B cell (primary cell): ENCODE data around the gene C5orf15. TPM values are rescaled to one million over a fixed set of nuclear protein-coding genes. Genes with fewer than 3 reads are reported as not detected.

Experiments used
- ATAC-seq: fragments of 200-7000 bp; cut with Tn5 transposase; one replicate; pipeline ENCODE4 v1.10.0; 2021; ENCODE audit warnings: low read depth, mild to moderate bottlenecking, moderate number of reproducible peaks, moderate library complexity
- CTCF ChIA-PET: fragments of 350-600 bp; sonication (Branson Sonifier 250); formaldehyde crosslinking; loops from one replicate; lab custom pipeline; 2021; ENCODE audit warnings: antibody characterized with exemption, inconsistent platforms; lab: Charles Lee
- POLR2A ChIA-PET: fragments of 350-600 bp; sonication (Branson Sonifier 250); formaldehyde crosslinking; loops from one replicate; lab custom pipeline; 2021; ENCODE audit warnings: antibody characterized with exemption; lab: Charles Lee
- DNase-seq: peaks from one replicate; pipeline ENCODE4 v3.0.0; 2013
- H2AFZ ChIP-seq: 2 replicates; pipeline ENCODE4 v1.6.1; 2012; ENCODE audit warnings: mild to moderate bottlenecking, low read depth, low read length; ENCODE audit not compliant: insufficient read depth, poor library complexity, severe bottlenecking
- H3K27ac ChIP-seq, 2 donors: 1 replicate in 1 of 2; 2 replicates in 1 of 2; pipeline ENCODE4 v1.5.1; 2012 to 2013; ENCODE audit warnings: low read length in 2 of 2, mild to moderate bottlenecking in 2 of 2, moderate library complexity in 1 of 2
- H3K27me3 ChIP-seq, 4 experiments: fragments of 200-600 bp in 1 of 4; sonication (generic) in 1 of 4; replicated peaks in 1 of 4; 1 replicate in 2 of 4; 2 replicates in 2 of 4; pipeline versions ENCODE4 v1.6.1 to v1.7.0; 2013 to 2016; ENCODE audit warnings: low read length in 3 of 4, mild to moderate bottlenecking in 2 of 4, mixed read lengths in 1 of 4, moderate library complexity in 1 of 4; ENCODE audit not compliant: insufficient read depth in 4 of 4, control insufficient read depth in 3 of 4; ENCODE audit errors: control extremely low read depth in 1 of 4
- H3K36me3 ChIP-seq, 2 experiments: replicated peaks in 1 of 2; 1 replicate in 1 of 2; 2 replicates in 1 of 2; pipeline versions ENCODE4 v1.6.1 to v1.7.1; 2013; ENCODE audit warnings: low read length in 1 of 2; ENCODE audit not compliant: insufficient read depth in 2 of 2, control insufficient read depth in 1 of 2; ENCODE audit errors: control extremely low read depth in 1 of 2, extremely low read depth in 1 of 2
- H3K4me1 ChIP-seq, 2 donors: fragments of 200-600 bp in 1 of 2; sonication (generic) in 1 of 2; 1 replicate in 1 of 2; 2 replicates in 1 of 2; pipeline versions ENCODE4 v1.5.1 to v1.6.1; 2013 to 2017; ENCODE audit warnings: low read length in 2 of 2; ENCODE audit not compliant: control insufficient read depth in 2 of 2, insufficient read depth in 2 of 2
- H3K4me2 ChIP-seq: replicated peaks from 2 replicates; pipeline ENCODE3; 2012; ENCODE audit warnings: mild to moderate bottlenecking, low read depth, low read length; ENCODE audit not compliant: poor library complexity, severe bottlenecking
- H3K4me3 ChIP-seq, 5 experiments: fragments of 200-600 bp in 1 of 5; sonication (generic) in 1 of 5; 1 replicate in 3 of 5; 2 replicates in 2 of 5; pipeline versions ENCODE4 v1.5.1 to v1.7.0; 2011 to 2016; ENCODE audit warnings: low read length in 4 of 5, mild to moderate bottlenecking in 4 of 5, low read depth in 2 of 5, control low read depth in 1 of 5, moderate library complexity in 1 of 5; ENCODE audit not compliant: insufficient read depth in 1 of 5; ENCODE audit errors: control extremely low read depth in 1 of 5, extremely low read depth in 1 of 5
- H3K79me2 ChIP-seq: fragments of 200-600 bp; sonication (generic); one replicate; pipeline ENCODE4 v1.6.0; 2016; ENCODE audit warnings: low read length; ENCODE audit not compliant: control insufficient read depth, insufficient read depth
- H3K9ac ChIP-seq: fragments of 200-600 bp; sonication (generic); 2 replicates; pipeline ENCODE4 v1.6.1; 2017; ENCODE audit warnings: mild to moderate bottlenecking, low read length, moderate library complexity
- H3K9me3 ChIP-seq, 3 donors: one replicate each; pipeline versions ENCODE4 v1.6.1 to v1.7.1; 2013; ENCODE audit warnings: low read length in 2 of 3; ENCODE audit not compliant: control insufficient read depth in 2 of 3, insufficient read depth in 1 of 3; ENCODE audit errors: control extremely low read depth in 1 of 3
- H4K20me1 ChIP-seq: 2 replicates; pipeline ENCODE4 v1.6.0; 2012; ENCODE audit warnings: mild to moderate bottlenecking, low read length; ENCODE audit not compliant: insufficient read depth, control insufficient read depth, poor library complexity, severe bottlenecking
- H3K27ac Mint-ChIP-seq: one replicate; pipeline ENCODE4 v1.8.0; 2021; ENCODE audit warnings: mixed read lengths
- H3K27me3 Mint-ChIP-seq: one replicate; pipeline ENCODE4 v1.8.0; 2021; ENCODE audit warnings: mixed read lengths
- H3K4me1 Mint-ChIP-seq: one replicate; pipeline ENCODE4 v1.8.0; 2021; ENCODE audit warnings: mixed read lengths
- H3K4me3 Mint-ChIP-seq: one replicate; pipeline ENCODE4 v1.8.0; 2021; ENCODE audit warnings: mixed read lengths
- H3K9me3 Mint-ChIP-seq: one replicate; pipeline ENCODE4 v1.8.0; 2022; ENCODE audit warnings: mixed read lengths; ENCODE audit not compliant: insufficient read depth
- EZH2 ChIP-seq: IDR thresholded peaks from 2 replicates; pipeline ENCODE4 v1.6.1; 2012; ENCODE audit warnings: borderline replicate concordance, low read depth, mild to moderate bottlenecking, moderate library complexity, low read length; ENCODE audit not compliant: insufficient read depth, poor library complexity, severe bottlenecking
- WGBS: methylation state at CpG from one replicate; pipeline ENCODE4 v1.1.5; 2013; ENCODE audit warnings: missing lambda C conversion rate; ENCODE audit not compliant: insufficient coverage; 5-methylcytosine and 5-hydroxymethylcytosine counted together
- intact Hi-C: fragments of 100-400 bp; cut with micrococcal nuclease; formaldehyde crosslinking; loops from one replicate; pipeline ENCODE4 v1.10.0; 2022
- polyA plus RNA-seq: library from polyadenylated mRNA; depleted of rRNA; stranded (reverse); fragments of >200 nt; gene quantifications from 2 replicates; pipeline ENCODE4 v1.2.3, GENCODE V29; 2012
- total RNA-seq, 2 donors: library from RNA; stranded (reverse); fragments of 120-200 nt in 1 of 2; gene quantifications; 1 replicate in 1 of 2; 2 replicates in 1 of 2; pipeline versions ENCODE4 v1.2.3 to v1.2.4, GENCODE V29; 2013 to 2022
- TF ChIP-seq, protein P1 (sequence below): fragments of 200-600 bp; IDR thresholded peaks from one replicate; pipeline ENCODE4 v1.8.0; 2022; ENCODE audit warnings: antibody characterized with exemption, mild to moderate bottlenecking

C5orf15 gene
- total and polyA plus RNA-seq, 2 donors (not counting 1 experiment from before 2014, with no cell fraction given): 22.7 to 28.2 TPM

DNA sequence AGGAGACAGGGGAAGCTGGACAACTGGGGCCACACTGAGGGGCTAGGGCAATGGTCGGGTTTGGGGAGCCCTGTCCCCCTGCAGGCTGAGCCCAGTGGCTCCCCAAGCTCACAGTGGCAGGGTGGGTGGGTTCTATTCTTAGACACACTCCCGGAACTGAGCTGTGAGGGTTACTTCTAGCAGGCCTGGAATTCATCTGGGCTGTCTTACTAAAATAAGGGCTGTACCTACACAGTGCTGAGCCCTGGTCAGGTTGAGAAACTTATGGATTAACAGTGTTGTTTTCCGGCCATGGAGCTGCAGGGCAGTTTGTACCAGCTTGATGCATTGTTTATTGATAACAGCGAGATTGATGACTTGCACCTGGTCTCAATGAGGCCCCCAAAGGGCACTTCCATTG, 58.8 kb downstream of the C5orf15 start:
- POLR2A ChIA-PET: interaction anchor here (0.6 kb wide), 1 partner anchor 53 kb away, joined by 3 read pairs; no protein-coding TSS in a partner anchor
- H3K27ac ChIP-seq: no peak overlapping the region
- no peak overlapping the region for H3K4me3 ChIP-seq
- DNase-seq (no peak), ATAC-seq (no peak)
- CTCF ChIA-PET: interaction anchor here (1.1 to 1.8 kb wide), 5 partner anchors 8 to 71 kb away, joined by 3 to 6 read pairs (median 3); no protein-coding TSS in a partner anchor
- H3K9ac ChIP-seq: no peak overlapping the region
- H3K4me2 ChIP-seq: no peak overlapping the region
- H3K79me2 ChIP-seq: no peaks in the 10 kb centered on the region
- H4K20me1 ChIP-seq: no peaks in the 10 kb centered on the region
- peaks cover 0 to 12% of the 10 kb centered on the region in 2 donors for H3K4me1 ChIP-seq
- no peak overlapping the region for H2AFZ ChIP-seq
- no peaks in the 10 kb centered on the region for H3K9me3 ChIP-seq
- TF ChIP-seq EZH2: no peak
- TF ChIP-seq, protein P1, sequence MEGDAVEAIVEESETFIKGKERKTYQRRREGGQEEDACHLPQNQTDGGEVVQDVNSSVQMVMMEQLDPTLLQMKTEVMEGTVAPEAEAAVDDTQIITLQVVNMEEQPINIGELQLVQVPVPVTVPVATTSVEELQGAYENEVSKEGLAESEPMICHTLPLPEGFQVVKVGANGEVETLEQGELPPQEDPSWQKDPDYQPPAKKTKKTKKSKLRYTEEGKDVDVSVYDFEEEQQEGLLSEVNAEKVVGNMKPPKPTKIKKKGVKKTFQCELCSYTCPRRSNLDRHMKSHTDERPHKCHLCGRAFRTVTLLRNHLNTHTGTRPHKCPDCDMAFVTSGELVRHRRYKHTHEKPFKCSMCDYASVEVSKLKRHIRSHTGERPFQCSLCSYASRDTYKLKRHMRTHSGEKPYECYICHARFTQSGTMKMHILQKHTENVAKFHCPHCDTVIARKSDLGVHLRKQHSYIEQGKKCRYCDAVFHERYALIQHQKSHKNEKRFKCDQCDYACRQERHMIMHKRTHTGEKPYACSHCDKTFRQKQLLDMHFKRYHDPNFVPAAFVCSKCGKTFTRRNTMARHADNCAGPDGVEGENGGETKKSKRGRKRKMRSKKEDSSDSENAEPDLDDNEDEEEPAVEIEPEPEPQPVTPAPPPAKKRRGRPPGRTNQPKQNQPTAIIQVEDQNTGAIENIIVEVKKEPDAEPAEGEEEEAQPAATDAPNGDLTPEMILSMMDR: no peak
- H3K27me3 Mint-ChIP-seq: no peaks in the 10 kb centered on the region
- H3K27ac Mint-ChIP-seq: no peak overlapping the region
- H3K4me1 Mint-ChIP-seq: peaks cover 20% of the 10 kb centered on the region
- no peaks in the 10 kb centered on the region for H3K27me3 ChIP-seq
- 98% methylated on average over 4 of the region's 4 CpGs for WGBS
- intact Hi-C loops: no loop called here
- H3K36me3 ChIP-seq: no peaks in the 10 kb centered on the region
- no peak overlapping the region for H3K4me3 Mint-ChIP-seq
- H3K9me3 Mint-ChIP-seq: no peaks in the 10 kb centered on the region

DNA sequence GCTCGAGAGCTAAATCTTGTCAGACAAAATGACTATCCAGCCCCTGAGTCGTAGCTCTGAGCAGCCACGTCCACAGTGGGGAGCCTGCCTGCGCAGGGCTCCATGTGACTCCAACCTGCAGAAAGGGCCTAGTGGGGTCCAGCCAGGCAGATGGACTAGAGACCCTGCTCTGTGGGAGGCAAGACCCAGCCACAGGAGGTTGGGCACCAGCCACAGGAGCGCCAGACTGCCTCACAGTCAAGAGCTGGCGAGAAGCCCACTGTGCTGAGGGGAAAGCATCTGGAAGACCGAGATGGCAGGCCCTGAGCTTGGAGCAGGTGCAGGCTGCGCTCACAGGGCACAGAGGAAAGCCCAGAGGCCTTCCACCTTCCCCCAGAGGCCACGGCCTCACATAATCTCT, 61.4 kb downstream of the C5orf15 start:
- CTCF ChIA-PET: interaction anchor here (0.8 to 3.9 kb wide), 16 partner anchors 8 to 132 kb away, joined by 3 to 62 read pairs (median 4); no protein-coding TSS in a partner anchor
- no peak for DNase-seq
- Histone ChIP-seq H3K9ac (no peak overlapping the region), H3K36me3 (no peaks in the 10 kb centered on the region), H4K20me1 (no peaks in the 10 kb centered on the region), H3K27me3 (no peaks in the 10 kb centered on the region), H2AFZ (peak overlapping the region; percentile 62), H3K27ac (peak overlapping the region in 1 of 2 donors; percentile 56), H3K4me1 (peaks cover 0 to 12% of the 10 kb centered on the region in 2 donors), H3K4me3 (no peak overlapping the region), H3K79me2 (no peaks in the 10 kb centered on the region), H3K9me3 (no peaks in the 10 kb centered on the region), H3K4me2 (peak overlapping the region; percentile 11)
- intact Hi-C loops: no loop called here
- ATAC-seq: no peak
- H3K27me3 Mint-ChIP-seq: no peaks in the 10 kb centered on the region
- POLR2A ChIA-PET: interaction anchor here (0.5 to 0.9 kb wide), 2 partner anchors 28 to 62 kb away, joined by 3 to 4 read pairs; partner anchors contain the start of gene C5orf15
- H3K4me3 Mint-ChIP-seq: no peak overlapping the region
- H3K9me3 Mint-ChIP-seq: no peaks in the 10 kb centered on the region
- TF ChIP-seq EZH2: no peak
- TF ChIP-seq, protein P1: no peak
- H3K4me1 Mint-ChIP-seq: peaks cover 20% of the 10 kb centered on the region
- WGBS: 63% methylated on average over 9 of the region's 9 CpGs
- peak overlapping the region; percentile 50 for H3K27ac Mint-ChIP-seq
